NCI-H187 (cell line): ENCODE results near the gene PLEK.
"Not testable (repeated sequence)": the region's sequence is repeated elsewhere in the genome, so short reads cannot be mapped to it uniquely, and the experiment has no call there.

Source experiments
- DNase-seq, 2 experiments: peaks; one replicate each; lab custom pipeline; 2025; lab: John Stamatoyannopoulos, UW

The PLEK gene

GRCh38 chr2:68441994-68442322, 76.9 kb downstream of the PLEK start:
- DNase-seq = no peak

- not testable (repeated sequence) for DNase-seq
Measured at GRCh38 chr2:68446425-68446824, 81.3 kb downstream of the PLEK start.
